H1 (cell line): ENCODE results near the gene LPAR2. TPM values are rescaled to one million over a fixed set of nuclear protein-coding genes. Genes with fewer than 3 reads are reported as not detected.

Experiments used
- CTCF ChIA-PET: fragments of 300-600 bp; sonication (Branson Sonifier 250); formaldehyde crosslinking; loops from one replicate; lab custom pipeline; 2021; ENCODE audit not compliant: partially characterized antibody; lab: Charles Lee
- POLR2A ChIA-PET: fragments of 300-600 bp; sonication (Branson Sonifier 250); formaldehyde crosslinking; loops from one replicate; lab custom pipeline; 2021; ENCODE audit warnings: inconsistent platforms; ENCODE audit not compliant: partially characterized antibody; lab: Charles Lee
- DNase-seq, 2 experiments: peaks; one replicate each; pipeline versions ENCODE4 v3.0.0 to v3.0.0-alpha.2; 2010 to 2022; ENCODE audit warnings: low spot score in 2 of 2, low read depth in 1 of 2, mixed read lengths in 1 of 2
- FAIRE-seq: peaks from 2 replicates; lab custom pipeline; 2011; peaks lifted over from hg19 to GRCh38; lab: Jason Lieb, UNC
- H2AFZ ChIP-seq: 2 replicates; pipeline ENCODE4 v1.8.1; 2012; ENCODE audit warnings: low read length, inconsistent platforms
- H2AK5ac ChIP-seq: 2 replicates; pipeline ENCODE4 v1.6.1; 2013; ENCODE audit warnings: low read depth, low read length
- H2BK120ac ChIP-seq: replicated peaks from 2 replicates; pipeline ENCODE3; 2013; ENCODE audit warnings: low read depth, low read length, inconsistent platforms
- H2BK12ac ChIP-seq: 2 replicates; pipeline ENCODE4 v1.6.1; 2013; ENCODE audit warnings: low read depth, low read length
- H2BK15ac ChIP-seq: 2 replicates; pipeline ENCODE4 v1.6.1; 2013; ENCODE audit warnings: low read length
- H2BK20ac ChIP-seq: 2 replicates; pipeline ENCODE4 v1.6.1; 2013; ENCODE audit warnings: low read length
- H2BK5ac ChIP-seq: 2 replicates; pipeline ENCODE4 v1.6.1; 2013; ENCODE audit warnings: low read depth, low read length
- H3K14ac ChIP-seq: 2 replicates; pipeline ENCODE4 v1.6.1; 2013; ENCODE audit warnings: inconsistent platforms; ENCODE audit not compliant: insufficient read length
- H3K18ac ChIP-seq: 2 replicates; pipeline ENCODE4 v1.6.1; 2013; ENCODE audit warnings: low read length; ENCODE audit errors: extremely low read depth
- H3K23ac ChIP-seq: 2 replicates; pipeline ENCODE4 v1.6.1; 2013; ENCODE audit warnings: inconsistent platforms; ENCODE audit not compliant: insufficient read length
- H3K23me2 ChIP-seq: 2 replicates; pipeline ENCODE4 v1.6.1; 2013; ENCODE audit warnings: low read depth, low read length
- H3K27ac ChIP-seq: 2 replicates; pipeline ENCODE4 v1.6.1; 2011; ENCODE audit warnings: low read depth, low read length, inconsistent platforms
- H3K27me3 ChIP-seq, 4 experiments: replicated peaks in 1 of 4; 1 replicate in 1 of 4; 2 replicates in 3 of 4; pipeline versions ENCODE4 v1.6.1 to v1.8.1; 2011 to 2013; ENCODE audit warnings: low read length in 3 of 4, mild to moderate bottlenecking in 3 of 4, inconsistent platforms in 2 of 4, mixed read lengths in 2 of 4, moderate library complexity in 1 of 4; ENCODE audit not compliant: control insufficient read depth in 3 of 4, insufficient read depth in 3 of 4; ENCODE audit errors: extremely low read depth in 1 of 4
- H3K36me3 ChIP-seq, 4 experiments: 2 replicates each; pipeline versions ENCODE4 v1.6.1 to v1.8.1; 2011 to 2013; ENCODE audit warnings: mild to moderate bottlenecking in 4 of 4, low read length in 3 of 4, moderate library complexity in 2 of 4, control low read depth in 1 of 4, inconsistent platforms in 1 of 4; ENCODE audit not compliant: insufficient read depth in 4 of 4, control insufficient read depth in 2 of 4
- H3K4ac ChIP-seq: replicated peaks from 2 replicates; pipeline ENCODE3; 2013; ENCODE audit warnings: low read length, low read depth, mixed read lengths, inconsistent platforms; ENCODE audit not compliant: insufficient read length
- H3K4me1 ChIP-seq, 4 experiments: replicated peaks in 1 of 4; 1 replicate in 1 of 4; 2 replicates in 3 of 4; pipeline versions ENCODE4 v1.6.1 to v1.8.1; 2011 to 2013; ENCODE audit warnings: low read length in 3 of 4, inconsistent platforms in 2 of 4, mixed read lengths in 1 of 4; ENCODE audit not compliant: insufficient read depth in 4 of 4, control insufficient read depth in 3 of 4
- H3K4me2 ChIP-seq, 2 experiments: 2 replicates each; pipeline versions ENCODE4 v1.6.1 to v1.8.1; 2011 to 2013; ENCODE audit warnings: low read depth in 2 of 2, low read length in 2 of 2, control low read depth in 1 of 2, inconsistent platforms in 1 of 2, mild to moderate bottlenecking in 1 of 2; ENCODE audit not compliant: insufficient read depth in 1 of 2
- H3K4me3 ChIP-seq, 4 experiments: fragments of 200-600, 300-600 bp in 1 of 4; sonication (generic), shearing (Covaris generic), sonication (Bioruptor Twin) in 1 of 4; 2 replicates each; pipeline versions ENCODE4 v1.5.1 to v1.8.1; 2011 to 2016; ENCODE audit warnings: low read length in 4 of 4, low read depth in 3 of 4, control low read depth in 2 of 4, inconsistent platforms in 2 of 4, mild to moderate bottlenecking in 2 of 4, mixed read lengths in 1 of 4, moderate library complexity in 1 of 4; ENCODE audit not compliant: insufficient read depth in 2 of 4; ENCODE audit errors: extremely low read depth in 1 of 4
- H3K56ac ChIP-seq: replicated peaks from 2 replicates; pipeline ENCODE3; 2013; ENCODE audit warnings: low read depth, mild to moderate bottlenecking, mixed read lengths, low read length, inconsistent platforms; ENCODE audit not compliant: insufficient read length
- H3K79me1 ChIP-seq: 2 replicates; pipeline ENCODE4 v1.6.1; 2013; ENCODE audit warnings: low read depth, low read length, control low read depth
- H3K79me2 ChIP-seq, 2 experiments: 2 replicates each; pipeline versions ENCODE4 v1.6.1 to v1.8.1; 2012 to 2013; ENCODE audit warnings: low read length in 2 of 2, mild to moderate bottlenecking in 2 of 2, inconsistent platforms in 1 of 2; ENCODE audit not compliant: insufficient read depth in 2 of 2, control insufficient read depth in 1 of 2
- H3K9ac ChIP-seq, 4 experiments: replicated peaks in 1 of 4; 1 replicate in 1 of 4; 2 replicates in 3 of 4; pipeline versions ENCODE4 v1.6.1 to v1.8.1; 2011 to 2013; ENCODE audit warnings: low read depth in 3 of 4, low read length in 3 of 4, control low read depth in 2 of 4, mild to moderate bottlenecking in 2 of 4, moderate library complexity in 2 of 4, inconsistent platforms in 1 of 4; ENCODE audit errors: extremely low read depth in 1 of 4
- H3K9me3 ChIP-seq, 2 experiments: 2 replicates each; pipeline versions ENCODE4 v1.6.1 to v1.8.1; 2012 to 2013; ENCODE audit warnings: mild to moderate bottlenecking in 2 of 2, moderate library complexity in 2 of 2, control low read depth in 1 of 2, inconsistent platforms in 1 of 2, low read depth in 1 of 2, low read length in 1 of 2, mixed read lengths in 1 of 2; ENCODE audit not compliant: insufficient read depth in 2 of 2
- H4K20me1 ChIP-seq, 2 experiments: replicated peaks in 1 of 2; 2 replicates each; pipeline versions ENCODE3 to v1.8.1; 2011 to 2013; ENCODE audit warnings: inconsistent platforms in 2 of 2, low read length in 2 of 2, mild to moderate bottlenecking in 1 of 2; ENCODE audit not compliant: insufficient read depth in 2 of 2, control insufficient read depth in 1 of 2
- H4K5ac ChIP-seq: 2 replicates; pipeline ENCODE4 v1.6.1; 2013; ENCODE audit warnings: low read length, low read depth, mixed read lengths, inconsistent platforms; ENCODE audit not compliant: insufficient read length
- H4K8ac ChIP-seq: 2 replicates; pipeline ENCODE4 v1.8.0; 2013; ENCODE audit warnings: mild to moderate bottlenecking, moderate library complexity, low read length, inconsistent platforms; ENCODE audit not compliant: insufficient read depth; ENCODE audit errors: extremely low read depth
- H4K91ac ChIP-seq: replicated peaks from 2 replicates; pipeline ENCODE3; 2013; ENCODE audit warnings: low read length, mixed read lengths, inconsistent platforms; ENCODE audit not compliant: insufficient read length
- BACH1 ChIP-seq: IDR thresholded peaks from 2 replicates; pipeline ENCODE4 v1.6.1; 2012; ENCODE audit warnings: low read length, improper control_type of control experiment
- BRCA1 ChIP-seq: IDR thresholded peaks from 2 replicates; pipeline ENCODE4 v1.6.1; 2012; ENCODE audit warnings: low read depth, low read length, improper control_type of control experiment
- CBX5 ChIP-seq: fragments of 300-800, 300-1000 bp; sonication (generic); IDR thresholded peaks from 2 replicates; pipeline ENCODE4 v1.7.1; 2016; ENCODE audit warnings: antibody characterized with exemption, low read length, low read depth
- CHD2 ChIP-seq: IDR thresholded peaks from 2 replicates; pipeline ENCODE4 v1.6.1; 2012; ENCODE audit warnings: low read length, improper control_type of control experiment
- GABPA ChIP-seq: IDR thresholded peaks from 2 replicates; pipeline ENCODE4 v1.6.1; 2011; ENCODE audit warnings: mild to moderate bottlenecking, low read length, moderate library complexity, borderline replicate concordance; ENCODE audit not compliant: insufficient read depth
- JUN ChIP-seq: IDR thresholded peaks from 2 replicates; pipeline ENCODE4 v1.6.1; 2011; ENCODE audit warnings: low read depth, mild to moderate bottlenecking, improper control_type of control experiment, low read length
- JUND ChIP-seq: IDR thresholded peaks from 2 replicates; pipeline ENCODE4 v1.6.1; 2011; ENCODE audit warnings: mild to moderate bottlenecking, improper control_type of control experiment, low read length
- KDM4A ChIP-seq: IDR thresholded peaks from one replicate; pipeline ENCODE4 v1.7.1; 2012; ENCODE audit warnings: low read depth, mild to moderate bottlenecking, moderate library complexity, low read length, inconsistent platforms; ENCODE audit not compliant: severe bottlenecking
- POLR2A ChIP-seq, 2 experiments: IDR thresholded peaks; 1 replicate in 1 of 2; 2 replicates in 1 of 2; pipeline ENCODE4 v1.6.1; 2011; ENCODE audit warnings: low read depth in 2 of 2, low read length in 2 of 2, mild to moderate bottlenecking in 2 of 2; ENCODE audit errors: control extremely low read depth in 1 of 2
- WGBS, 2 experiments: shearing (Covaris generic) in 1 of 2; methylation state at CpG; one replicate each; pipeline versions ENCODE4 v1.1.6 to v1.1.7; 2013 to 2015; ENCODE audit warnings: low lambda C conversion rate in 2 of 2, mixed read lengths in 2 of 2, inconsistent platforms in 1 of 2, low coverage in 1 of 2, missing lambda C conversion rate in 1 of 2; ENCODE audit not compliant: insufficient replicate concordance in 2 of 2, insufficient coverage in 1 of 2, insufficient read length in 1 of 2; ENCODE audit errors: extremely low coverage in 1 of 2, missing lambda C conversion rate in 1 of 2; 5-methylcytosine and 5-hydroxymethylcytosine counted together
- polyA plus RNA-seq, 7 experiments: library from polyadenylated mRNA; depleted of rRNA in 3 of 7; stranded (reverse) in 5 of 7; unstranded in 2 of 7; fragments of >200 nt in 5 of 7; fragments of 200-250 nt in 2 of 7; gene quantifications; 1 replicate in 5 of 7; 2 replicates in 1 of 7; 4 replicates in 1 of 7; pipeline versions ENCODE4 v1.2.1 to v1.2.3, GENCODE V29; 2011 to 2013; ENCODE audit warnings: missing spikeins in 2 of 7, mixed read lengths in 2 of 7
- total RNA-seq: library from RNA; stranded (reverse); fragmentation: NEBNext Ultra II Directional; extraction: Animal tissue kit (Norgen Biotek cat#: 25700); gene quantifications from 2 replicates; pipeline ENCODE4 v1.2.1, GENCODE V29; 2021
- TF ChIP-seq, protein P1 (sequence below): IDR thresholded peaks from 2 replicates; pipeline ENCODE4 v1.6.1; 2011; ENCODE audit warnings: low read depth, mild to moderate bottlenecking, low read length; ENCODE audit not compliant: insufficient read depth
- TF ChIP-seq, protein P2 (sequence below): IDR thresholded peaks from 2 replicates; pipeline ENCODE4 v1.6.1; 2012; ENCODE audit warnings: low read length, inconsistent platforms

LPAR2 gene
- total and polyA plus RNA-seq, 2 of the 8 experiments (the other 6 are each of a cell fraction or from before 2014, with no cell fraction given) = 47.6 to 70.2 TPM

DNA sequence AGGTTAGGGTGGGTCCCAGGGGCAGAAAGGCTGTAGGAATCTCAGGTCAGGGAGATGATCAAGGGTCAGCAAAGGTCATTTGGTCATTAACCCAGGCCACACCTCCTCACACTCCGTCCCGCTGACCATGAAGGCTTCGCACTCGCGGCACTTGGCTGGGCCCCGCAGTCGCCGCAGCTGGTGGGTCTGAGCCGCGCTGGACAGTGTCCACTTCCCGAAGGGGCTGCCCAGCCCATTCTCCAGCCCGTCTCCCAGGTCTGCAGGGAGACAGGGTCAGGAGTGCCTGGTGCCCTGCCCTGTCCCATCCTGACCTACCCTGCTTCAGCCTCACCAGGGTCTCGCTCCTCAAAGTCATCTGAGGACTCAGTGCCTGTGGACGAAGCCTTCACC is 7.3 kb upstream of the LPAR2 start:
- H3K36me3 ChIP-seq = peaks cover 4 to 12% (median 11%) of the 10 kb centered on the region in 4 experiments; a peak in 7 of 8 replicates
- H3K18ac ChIP-seq = no peak overlapping the region
- peaks cover 0 to 8% (median 6%) of the 10 kb centered on the region in 4 experiments; a peak in 5 of 7 replicates for H3K4me1 ChIP-seq
- H3K56ac ChIP-seq = no peak overlapping the region
- no peak for DNase-seq
- H3K27ac ChIP-seq = no peak overlapping the region
- CTCF ChIA-PET = no interaction called here
- no peaks in the 10 kb centered on the region for H3K79me2 ChIP-seq
- no peak overlapping the region for H3K14ac ChIP-seq
- no peak overlapping the region for H2BK5ac ChIP-seq
- no peaks in the 10 kb centered on the region; the same call in 1 of the 2 replicates for H3K23me2 ChIP-seq
- H2AK5ac ChIP-seq = no peak overlapping the region
- H4K5ac ChIP-seq = no peak overlapping the region
- H3K9me3 ChIP-seq = no peaks in the 10 kb centered on the region
- H4K8ac ChIP-seq = no peak overlapping the region
- 91% methylated on average over 14 of the region's 14 CpGs; no CpG with 5 or more reads in 1 of the 2 experiments for WGBS, 2 experiments
- no peak overlapping the region for H4K91ac ChIP-seq
- H3K9ac ChIP-seq = no peak overlapping the region
- H2BK12ac ChIP-seq = no peak overlapping the region
- no peak overlapping the region for H3K4me3 ChIP-seq
- no peak overlapping the region for H3K4ac ChIP-seq
- H3K23ac ChIP-seq = no peak overlapping the region
- H3K27me3 ChIP-seq = no peaks in the 10 kb centered on the region
- H2BK15ac ChIP-seq = no peak overlapping the region
- H2BK120ac ChIP-seq = no peak overlapping the region
- POLR2A ChIA-PET = interaction anchor here (2.8 kb wide), 1 partner anchor 8 kb away, joined by 11 read pairs; no protein-coding TSS in a partner anchor
- no peak overlapping the region for H2BK20ac ChIP-seq
- no peak overlapping the region for H3K4me2 ChIP-seq
- FAIRE-seq = no peak
- peaks cover 2% of the 10 kb centered on the region; the same call in 1 of the 2 replicates for H3K79me1 ChIP-seq
- peaks cover 0 to 9% of the 10 kb centered on the region in 2 experiments for H4K20me1 ChIP-seq
- no peak overlapping the region for H2AFZ ChIP-seq
- no peak for TF ChIP-seq CBX5
- no peak for TF ChIP-seq BRCA1
- no peak for TF ChIP-seq BACH1
- no peak for TF ChIP-seq GABPA
- TF ChIP-seq KDM4A = no peak
- no peak for TF ChIP-seq JUND
- TF ChIP-seq, protein P1, sequence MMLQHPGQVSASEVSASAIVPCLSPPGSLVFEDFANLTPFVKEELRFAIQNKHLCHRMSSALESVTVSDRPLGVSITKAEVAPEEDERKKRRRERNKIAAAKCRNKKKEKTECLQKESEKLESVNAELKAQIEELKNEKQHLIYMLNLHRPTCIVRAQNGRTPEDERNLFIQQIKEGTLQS = no peak
- no peak for TF ChIP-seq CHD2
- TF ChIP-seq POLR2A (IDR thresholded peaks at IDR 0.05; ENCODE audit: control extremely low read depth in 1 of 2, low read depth in 2 of 2, low read length in 2 of 2) = no peak
- TF ChIP-seq JUN = no peak
- TF ChIP-seq, protein P2, sequence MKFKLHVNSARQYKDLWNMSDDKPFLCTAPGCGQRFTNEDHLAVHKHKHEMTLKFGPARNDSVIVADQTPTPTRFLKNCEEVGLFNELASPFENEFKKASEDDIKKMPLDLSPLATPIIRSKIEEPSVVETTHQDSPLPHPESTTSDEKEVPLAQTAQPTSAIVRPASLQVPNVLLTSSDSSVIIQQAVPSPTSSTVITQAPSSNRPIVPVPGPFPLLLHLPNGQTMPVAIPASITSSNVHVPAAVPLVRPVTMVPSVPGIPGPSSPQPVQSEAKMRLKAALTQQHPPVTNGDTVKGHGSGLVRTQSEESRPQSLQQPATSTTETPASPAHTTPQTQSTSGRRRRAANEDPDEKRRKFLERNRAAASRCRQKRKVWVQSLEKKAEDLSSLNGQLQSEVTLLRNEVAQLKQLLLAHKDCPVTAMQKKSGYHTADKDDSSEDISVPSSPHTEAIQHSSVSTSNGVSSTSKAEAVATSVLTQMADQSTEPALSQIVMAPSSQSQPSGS = no peak
